Raji (cell line): ENCODE results near the gene DHPS.

Experiments
- POLR2A ChIP-seq: IDR thresholded peaks from 2 replicates; pipeline ENCODE4 v1.6.1; 2011; ENCODE audit warnings: low read depth, low read length, control low read depth; ENCODE audit not compliant: insufficient read depth

DHPS gene

DNA sequence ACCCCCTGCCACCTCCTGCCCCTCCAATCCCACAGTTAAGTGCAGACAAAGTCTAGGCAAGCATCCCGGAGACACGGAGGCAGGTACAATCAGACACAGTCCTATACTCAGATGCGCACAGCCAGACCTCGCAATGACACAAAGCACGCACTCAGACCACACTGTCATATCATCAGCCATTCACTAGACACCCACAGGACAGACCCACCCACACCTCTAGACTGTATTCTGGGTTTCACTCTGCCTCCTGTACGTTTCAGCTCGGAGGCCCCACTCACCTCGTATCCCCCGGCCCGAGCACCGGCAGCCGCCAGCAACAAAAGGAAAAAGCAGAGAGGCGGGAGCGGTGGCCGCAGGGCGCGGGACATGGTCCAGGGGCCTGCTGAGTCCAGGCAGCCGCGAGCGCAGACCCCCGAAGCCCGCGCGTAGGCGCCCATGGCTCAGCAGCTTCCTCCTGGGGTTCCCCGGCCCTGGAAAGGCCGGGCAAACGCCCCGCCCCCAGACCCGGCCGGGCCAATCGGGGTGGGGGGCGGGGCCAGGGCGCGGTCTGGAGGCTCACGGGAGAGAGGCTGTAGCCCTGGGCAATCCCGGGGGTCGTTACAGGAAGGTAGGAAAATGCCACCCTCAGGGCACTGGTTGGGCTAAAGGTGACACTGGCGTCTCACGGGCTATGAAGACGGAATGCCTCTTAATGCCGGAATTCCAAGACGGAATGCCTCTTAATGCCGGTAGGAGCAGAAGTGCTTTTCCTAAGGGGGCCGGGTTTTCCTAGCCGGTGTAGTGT is 15.2 kb downstream of the DHPS start, which contains the start of the genes MAN2B1 and WDR83:
Gene MAN2B1, minus strand, starts transcription at position 478 of the 784 bp plus-strand sequence. Its CDS starts 41 bp downstream, at position 437.
Gene WDR83, plus strand, starts transcription at position 543 of the 784 bp plus-strand sequence. CDS start 2,984 bp downstream, outside the sequence.
- TF ChIP-seq POLR2A, result peak; percentile 77

- TF ChIP-seq POLR2A, result no peak
Measured at GRCh38 chr19:12665671-12666264, 15.9 kb downstream of the DHPS start.

GRCh38 chr19:12665281-12665573 is 16.5 kb downstream of the DHPS start:
- peak; percentile 74 for TF ChIP-seq POLR2A

GRCh38 chr19:12664406-12665280 is 17.0 kb downstream of the DHPS start:
- TF ChIP-seq POLR2A, result no peak

GRCh38 chr19:12660980-12661379 is 20.7 kb downstream of the DHPS start:
- no peak for TF ChIP-seq POLR2A

GRCh38 chr19:12657966-12658365 is 23.7 kb downstream of the DHPS start:
- no peak for TF ChIP-seq POLR2A

DNA sequence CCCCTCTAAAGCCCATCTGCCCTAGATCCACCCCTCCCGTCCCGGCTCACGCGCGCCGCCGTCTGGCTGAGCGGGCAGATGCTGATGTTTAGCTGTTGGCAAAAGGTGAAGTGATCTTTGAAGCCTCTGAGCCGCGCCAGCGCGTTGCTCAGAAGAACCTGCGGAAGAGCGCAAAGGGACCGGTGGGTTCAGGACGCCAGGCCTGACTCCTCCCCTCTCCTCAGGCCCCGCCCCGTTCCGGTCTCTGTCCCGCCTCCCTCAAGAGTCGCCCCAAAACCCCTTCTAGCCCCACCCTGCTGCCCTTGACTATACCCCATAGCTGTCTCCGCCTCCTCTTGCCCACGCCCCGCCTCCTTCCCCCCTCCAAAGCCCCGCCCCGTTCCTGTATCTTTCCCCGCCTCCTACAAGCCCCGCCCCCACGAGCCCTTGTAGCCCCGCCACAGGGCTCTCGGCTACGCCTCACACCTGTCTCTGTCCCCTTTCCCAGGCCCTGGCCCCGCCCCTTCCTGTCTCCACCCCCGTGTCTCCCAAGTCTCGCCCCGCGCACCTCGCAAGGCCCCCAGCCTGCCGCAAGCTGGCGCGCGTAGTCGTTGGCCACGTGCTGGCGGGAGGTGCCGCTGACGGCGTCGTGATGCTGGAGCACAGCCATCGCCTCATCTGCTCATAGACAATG is 24.6 kb downstream of the DHPS start:
- TF ChIP-seq POLR2A, result no peak

GRCh38 chr19:12655546-12655945 is 26.1 kb downstream of the DHPS start:
- no peak for TF ChIP-seq POLR2A

DNA sequence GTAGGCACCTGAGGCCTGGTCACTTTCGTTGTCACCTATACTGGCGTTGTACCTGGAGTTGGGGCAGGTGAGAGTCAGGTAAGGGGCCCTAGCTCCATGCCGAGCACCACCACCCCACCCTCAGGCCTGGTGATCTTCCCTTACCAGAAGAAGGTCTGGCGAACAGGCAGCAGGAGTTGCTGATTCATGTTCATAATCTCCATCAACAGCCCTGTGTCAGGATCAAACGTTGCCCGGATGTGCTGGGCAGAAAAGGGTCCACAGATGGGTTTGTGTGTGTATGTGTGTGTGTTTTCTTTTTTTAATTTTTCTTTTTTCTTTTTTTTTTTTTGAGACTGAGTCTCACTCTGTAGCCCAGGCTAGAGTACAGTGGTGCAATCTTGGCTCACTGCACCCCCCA is 29.5 kb downstream of the DHPS start:
- TF ChIP-seq POLR2A, result no peak

DNA sequence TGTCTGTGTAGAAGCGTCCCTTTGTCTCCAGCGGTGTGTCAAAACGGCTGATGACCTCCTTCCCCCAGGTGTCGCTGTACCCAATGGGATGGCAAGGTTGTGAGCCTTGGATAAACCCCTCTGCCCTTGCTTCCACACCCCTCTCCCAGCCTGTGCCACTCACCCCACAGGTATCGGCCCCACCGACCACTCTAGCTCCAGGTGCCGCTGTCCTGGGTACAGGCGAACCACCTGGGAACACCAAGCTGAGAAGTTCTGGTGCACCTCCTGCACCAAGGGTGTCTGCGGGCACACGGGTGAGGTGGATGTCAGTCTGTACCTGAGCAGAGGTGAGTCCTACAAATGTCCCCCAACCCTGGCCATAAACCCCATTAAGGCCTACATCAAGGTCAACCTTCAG is 31.7 kb downstream of the DHPS start:
- TF ChIP-seq POLR2A, result no peak

DNA sequence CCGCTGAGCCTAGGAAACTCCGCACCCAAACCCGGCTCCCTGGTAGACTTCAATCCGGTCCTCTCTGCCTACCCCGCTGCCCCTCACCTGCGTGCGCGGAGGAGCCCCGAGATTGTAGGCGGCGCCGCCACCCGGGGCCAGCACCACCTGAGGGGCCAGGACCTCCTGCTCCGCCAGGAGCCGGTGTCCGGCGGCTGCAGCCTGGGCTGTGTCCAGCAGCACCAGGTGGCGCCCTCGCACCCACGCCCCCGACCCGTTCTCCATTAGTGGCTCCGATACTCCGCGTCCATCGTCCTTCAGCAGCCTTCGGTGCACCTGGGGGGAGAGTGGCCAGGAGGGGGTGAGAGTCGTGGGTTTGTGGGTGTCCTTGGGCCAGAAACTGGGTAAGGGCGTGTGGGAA is 33.6 kb downstream of the DHPS start:
- no peak for TF ChIP-seq POLR2A

DNA sequence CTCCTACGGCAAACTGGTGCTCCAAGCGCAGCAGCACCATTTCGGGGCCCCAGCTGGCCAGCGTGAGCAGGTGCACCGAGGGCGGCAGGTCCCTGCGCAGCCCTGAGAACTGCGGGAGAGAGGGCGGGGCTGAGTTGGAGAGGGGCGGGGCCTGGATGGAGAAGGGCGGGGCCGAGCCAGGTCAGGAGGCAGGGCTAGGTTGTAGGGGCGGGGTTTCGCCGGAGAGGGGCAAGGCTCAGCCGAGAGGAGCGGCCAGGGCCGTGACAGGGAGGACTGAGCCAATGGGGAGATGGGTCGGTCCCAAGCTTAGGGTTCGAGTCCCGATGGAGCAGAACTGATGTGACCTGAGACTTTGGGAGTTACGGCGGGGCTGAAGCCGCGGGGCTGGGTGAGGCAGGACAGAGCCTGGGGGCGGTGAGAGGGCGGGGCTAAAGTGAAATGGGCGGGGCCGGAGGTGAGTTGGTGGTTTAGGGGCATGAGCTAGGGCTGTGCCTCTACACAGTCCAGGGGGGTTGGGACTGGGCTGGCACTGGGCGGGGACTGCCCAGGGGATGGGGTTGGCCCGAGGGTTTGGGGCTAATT is 34.1 kb downstream of the DHPS start:
- TF ChIP-seq POLR2A, result no peak

DNA sequence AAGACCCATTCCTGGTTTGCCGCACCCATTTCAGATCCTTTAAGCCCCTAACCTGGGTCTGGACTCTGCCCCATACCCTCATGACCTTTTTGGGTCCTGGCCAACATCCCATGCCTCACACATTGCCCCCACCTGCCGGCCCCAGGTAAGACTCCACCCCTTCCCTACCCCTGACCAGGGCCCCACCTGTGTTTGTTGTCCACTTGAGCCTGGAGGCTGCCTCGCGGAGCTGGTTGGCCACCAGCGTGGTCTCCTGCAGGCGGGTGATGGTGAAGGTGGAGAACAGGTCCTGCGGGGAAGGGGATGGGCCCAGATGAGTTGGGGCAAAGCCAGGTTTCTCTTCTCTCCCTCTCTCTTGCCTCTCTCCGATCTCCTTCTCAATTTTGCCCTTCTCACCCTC is 34.6 kb downstream of the DHPS start:
- no peak for TF ChIP-seq POLR2A

- TF ChIP-seq POLR2A, result no peak
Measured at GRCh38 chr19:12646551-12646950, 35.1 kb downstream of the DHPS start.

DNA sequence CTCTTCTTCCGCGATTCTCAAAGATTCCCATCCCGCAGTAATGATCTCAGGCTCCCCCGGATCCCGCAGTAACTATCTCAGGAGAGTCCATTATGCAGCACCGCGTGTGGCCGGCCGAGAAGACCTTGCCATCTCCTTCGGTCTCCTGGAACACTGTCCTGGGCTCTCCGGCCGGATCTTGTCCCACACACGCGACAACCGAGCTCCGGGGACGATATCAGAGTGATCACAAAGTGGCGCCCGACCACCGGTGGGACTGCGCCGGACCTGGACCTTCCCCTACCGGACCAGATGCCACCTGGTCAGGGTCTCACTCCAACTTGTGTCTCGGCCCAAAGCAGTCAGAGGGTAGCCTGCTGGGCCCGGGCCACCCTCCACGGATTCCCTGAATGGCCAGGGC is 39.2 kb downstream of the DHPS start:
- TF ChIP-seq POLR2A, result no peak
